HEK293 (cell line): ENCODE data around the gene TMEM61.

Source experiments
- CTCF ChIA-PET: fragments of 350-600 bp; formaldehyde crosslinking; extraction: SDS; loops from one replicate; lab custom pipeline; 2021; ENCODE audit warnings: antibody characterized with exemption; lab: Yijun Ruan, JAX
- POLR2A ChIA-PET: fragments of 300-600 bp; formaldehyde crosslinking; extraction: SDS; loops from one replicate; lab custom pipeline; 2020; ENCODE audit warnings: antibody characterized with exemption, inconsistent platforms; lab: Yijun Ruan, JAX
- H3K27ac ChIP-seq: fragments of 200-500 bp; sonication (Bioruptor generic); 2 replicates; pipeline ENCODE4 v1.5.1; 2014; ENCODE audit warnings: low read depth, low read length, control low read depth, inconsistent platforms; ENCODE audit errors: extremely low read depth
- H3K36me3 ChIP-seq, 2 experiments: fragments of 200-500 bp in 1 of 2; sonication (Bioruptor generic) in 1 of 2; 1 replicate in 1 of 2; 2 replicates in 1 of 2; pipeline ENCODE4 v1.5.1; 2014 to 2017; ENCODE audit warnings: inconsistent platforms in 2 of 2, low read length in 2 of 2; ENCODE audit not compliant: control insufficient read depth in 2 of 2, insufficient read depth in 1 of 2
- H3K4me1 ChIP-seq: fragments of 200-500 bp; sonication (Bioruptor generic); 2 replicates; pipeline ENCODE4 v1.5.1; 2014; ENCODE audit warnings: mild to moderate bottlenecking, low read length, inconsistent platforms; ENCODE audit not compliant: control insufficient read depth, insufficient read depth
- H3K4me3 ChIP-seq: 2 replicates; pipeline ENCODE4 v1.5.1; 2011; ENCODE audit warnings: low read depth, mild to moderate bottlenecking, control low read depth, low read length, moderate library complexity
- H3K9me3 ChIP-seq: fragments of 200-500 bp; sonication (Bioruptor generic); 2 replicates; pipeline ENCODE4 v1.5.1; 2014; ENCODE audit warnings: low read depth, low read length, inconsistent platforms; ENCODE audit not compliant: control insufficient read depth, insufficient read depth
- BCL11A ChIP-seq: fragments of 450-650 bp; formaldehyde crosslinking; IDR thresholded peaks from 2 replicates; pipeline ENCODE4 v1.5.1; 2016; ENCODE audit warnings: low read depth, missing biosample characterization, missing genetic modification characterization
- GLI2 ChIP-seq: fragments of 450-650 bp; formaldehyde crosslinking; IDR thresholded peaks from 2 replicates; pipeline ENCODE4; 2017; ENCODE audit warnings: missing biosample characterization, missing genetic modification characterization, low read depth, borderline replicate concordance
- GLIS2 ChIP-seq: fragments of 450-650 bp; formaldehyde crosslinking; IDR thresholded peaks from 2 replicates; pipeline ENCODE4 v1.5.1; 2016; ENCODE audit warnings: missing biosample characterization, missing genetic modification characterization
- MEIS1 ChIP-seq: sonication (generic); formaldehyde crosslinking; IDR thresholded peaks from 2 replicates; pipeline ENCODE4 v1.8.1; 2022; ENCODE audit warnings: missing genetic modification reagents, mild to moderate bottlenecking, borderline replicate concordance
- PBX3 ChIP-seq: sonication (generic); formaldehyde crosslinking; IDR thresholded peaks from 2 replicates; pipeline ENCODE4 v1.8.1; 2022; ENCODE audit warnings: mild to moderate bottlenecking, moderate library complexity, missing genetic modification reagents
- SCRT1 ChIP-seq: fragments of 450-650 bp; formaldehyde crosslinking; IDR thresholded peaks from 2 replicates; pipeline ENCODE4 v1.5.1; 2016; ENCODE audit warnings: missing biosample characterization, missing genetic modification characterization, borderline replicate concordance
- ZBTB7A ChIP-seq: fragments of 450-650 bp; formaldehyde crosslinking; IDR thresholded peaks from 2 replicates; pipeline ENCODE4 v1.5.1; 2016; ENCODE audit warnings: low read depth, missing biosample characterization, missing genetic modification characterization
- ZFHX2 ChIP-seq: fragments of 450-650 bp; formaldehyde crosslinking; conservative IDR thresholded peaks from 2 replicates; pipeline ENCODE4 v1.5.1; 2016; ENCODE audit warnings: missing biosample characterization, missing genetic modification characterization
- ZNF112 ChIP-seq: fragments of 450-650 bp; formaldehyde crosslinking; IDR thresholded peaks from 2 replicates; pipeline ENCODE4 v1.5.0; 2017; ENCODE audit warnings: missing biosample characterization, missing genetic modification characterization
- ZNF133 ChIP-seq: fragments of 450-650 bp; formaldehyde crosslinking; IDR thresholded peaks from 2 replicates; pipeline ENCODE4 v1.5.1; 2016; ENCODE audit warnings: missing biosample characterization, missing genetic modification characterization
- ZNF146 ChIP-seq: fragments of 450-650 bp; formaldehyde crosslinking; IDR thresholded peaks from 2 replicates; pipeline ENCODE4 v1.5.1; 2016; ENCODE audit warnings: missing biosample characterization, missing genetic modification characterization
- ZNF221 ChIP-seq: fragments of 450-650 bp; formaldehyde crosslinking; IDR thresholded peaks from 2 replicates; pipeline ENCODE4 v1.5.1; 2017; ENCODE audit warnings: missing biosample characterization, missing genetic modification characterization, borderline replicate concordance
- ZNF23 ChIP-seq: fragments of 450-650 bp; formaldehyde crosslinking; IDR thresholded peaks from 2 replicates; pipeline ENCODE4 v1.5.1; 2016; ENCODE audit warnings: missing biosample characterization, missing genetic modification characterization, borderline replicate concordance
- ZNF292 ChIP-seq: fragments of 450-650 bp; formaldehyde crosslinking; IDR thresholded peaks from 2 replicates; pipeline ENCODE4 v1.5.1; 2016; ENCODE audit warnings: low read depth, missing biosample characterization, missing genetic modification characterization, borderline replicate concordance
- ZNF548 ChIP-seq: fragments of 450-650 bp; formaldehyde crosslinking; IDR thresholded peaks from 2 replicates; pipeline ENCODE4 v1.5.1; 2016; ENCODE audit warnings: missing biosample characterization, missing genetic modification characterization
- ZNF549 ChIP-seq: fragments of 450-650 bp; IDR thresholded peaks from 2 replicates; pipeline ENCODE4 v1.5.1; 2018; ENCODE audit warnings: missing biosample characterization, missing genetic modification characterization, mild to moderate bottlenecking, inconsistent platforms, moderate library complexity
- ZNF623 ChIP-seq: fragments of 450-650 bp; formaldehyde crosslinking; IDR thresholded peaks from 2 replicates; pipeline ENCODE4 v1.5.1; 2016; ENCODE audit warnings: missing biosample characterization, missing genetic modification characterization
- ZNF658 ChIP-seq: fragments of 450-650 bp; formaldehyde crosslinking; IDR thresholded peaks from 2 replicates; pipeline ENCODE4; 2016; ENCODE audit warnings: missing biosample characterization, missing genetic modification characterization
- ZNF664 ChIP-seq: fragments of 450-650 bp; formaldehyde crosslinking; IDR thresholded peaks from 2 replicates; pipeline ENCODE4 v1.5.1; 2016; ENCODE audit warnings: missing biosample characterization, missing genetic modification characterization
- ZNF670 ChIP-seq: fragments of 450-650 bp; formaldehyde crosslinking; IDR thresholded peaks from 2 replicates; pipeline ENCODE4 v1.5.1; 2016; ENCODE audit warnings: missing biosample characterization, missing genetic modification characterization, low read depth
- ZNF768 ChIP-seq: fragments of 450-650 bp; formaldehyde crosslinking; IDR thresholded peaks from 2 replicates; pipeline ENCODE4 v1.5.1; 2018; ENCODE audit warnings: missing biosample characterization, mild to moderate bottlenecking, missing genetic modification characterization
- ZSCAN18 ChIP-seq: fragments of 450-650 bp; formaldehyde crosslinking; IDR thresholded peaks from 2 replicates; pipeline ENCODE4 v1.5.1; 2016; ENCODE audit warnings: missing biosample characterization, missing genetic modification characterization
- TF ChIP-seq, protein P1 (sequence below): fragments of 450-650 bp; formaldehyde crosslinking; IDR thresholded peaks from 2 replicates; pipeline ENCODE4 v1.5.1; 2017; ENCODE audit warnings: missing biosample characterization, missing genetic modification characterization

The TMEM61 gene

GRCh38 chr1:55015123-55015522 is 34.7 kb downstream of the TMEM61 start:
- ChIA-PET CTCF (interaction anchor here (1.1 to 4.0 kb wide), 2 partner anchors 16 to 70 kb away, joined by 3 to 17 read pairs; no protein-coding TSS in a partner anchor), POLR2A (interaction anchor here (0.6 kb wide), 1 partner anchor 957 kb away, joined by 4 read pairs; no protein-coding TSS in a partner anchor)
- TF ChIP-seq ZNF623 (tag by site-specific recombination) (no peak), ZNF664 (tag by site-specific recombination) (no peak), ZFHX2 (tag by site-specific recombination) (no peak), ZNF146 (tag by site-specific recombination) (no peak), ZNF292 (no peak), ZNF768 (tag by site-specific recombination) (no peak), BCL11A (no peak), ZNF670 (tag by site-specific recombination) (no peak), ZSCAN18 (tag by site-specific recombination) (no peak), PBX3 (CRISPR knock-in tag) (no peak)
- Histone ChIP-seq H3K36me3 (no peaks in the 10 kb centered on the region), H3K4me1 (no peaks in the 10 kb centered on the region), H3K4me3 (no peak overlapping the region), H3K27ac (no peak overlapping the region), H3K9me3 (no peaks in the 10 kb centered on the region)

GRCh38 chr1:55015731-55016620 is 35.5 kb downstream of the TMEM61 start:
- TF ChIP-seq ZNF23 (no peak), ZNF112 (tag by site-specific recombination) (no peak), GLIS2 (tag by site-specific recombination) (no peak), ZNF548 (tag by site-specific recombination) (no peak), ZNF133 (no peak), ZNF658 (tag by site-specific recombination) (no peak), ZNF664 (tag by site-specific recombination) (peak; percentile 32; the same call in 1 of the 2 replicates), ZNF549 (peak; percentile 55; the same call in 1 of the 2 replicates), ZNF221 (tag by site-specific recombination) (no peak), ZNF146 (tag by site-specific recombination) (no peak), ZBTB7A (tag by site-specific recombination) (no peak), MEIS1 (CRISPR knock-in tag) (no peak), SCRT1 (tag by site-specific recombination) (no peak), GLI2 (tag by site-specific recombination) (no peak)
- TF ChIP-seq, protein P1, sequence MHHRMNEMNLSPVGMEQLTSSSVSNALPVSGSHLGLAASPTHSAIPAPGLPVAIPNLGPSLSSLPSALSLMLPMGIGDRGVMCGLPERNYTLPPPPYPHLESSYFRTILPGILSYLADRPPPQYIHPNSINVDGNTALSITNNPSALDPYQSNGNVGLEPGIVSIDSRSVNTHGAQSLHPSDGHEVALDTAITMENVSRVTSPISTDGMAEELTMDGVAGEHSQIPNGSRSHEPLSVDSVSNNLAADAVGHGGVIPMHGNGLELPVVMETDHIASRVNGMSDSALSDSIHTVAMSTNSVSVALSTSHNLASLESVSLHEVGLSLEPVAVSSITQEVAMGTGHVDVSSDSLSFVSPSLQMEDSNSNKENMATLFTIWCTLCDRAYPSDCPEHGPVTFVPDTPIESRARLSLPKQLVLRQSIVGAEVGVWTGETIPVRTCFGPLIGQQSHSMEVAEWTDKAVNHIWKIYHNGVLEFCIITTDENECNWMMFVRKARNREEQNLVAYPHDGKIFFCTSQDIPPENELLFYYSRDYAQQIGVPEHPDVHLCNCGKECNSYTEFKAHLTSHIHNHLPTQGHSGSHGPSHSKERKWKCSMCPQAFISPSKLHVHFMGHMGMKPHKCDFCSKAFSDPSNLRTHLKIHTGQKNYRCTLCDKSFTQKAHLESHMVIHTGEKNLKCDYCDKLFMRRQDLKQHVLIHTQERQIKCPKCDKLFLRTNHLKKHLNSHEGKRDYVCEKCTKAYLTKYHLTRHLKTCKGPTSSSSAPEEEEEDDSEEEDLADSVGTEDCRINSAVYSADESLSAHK = no peak
- ChIA-PET CTCF (interaction anchor here (0.7 to 4.0 kb wide), 5 partner anchors 17 to 742 kb away, joined by 3 to 17 read pairs (median 4); no protein-coding TSS in a partner anchor), POLR2A (interaction anchor here (0.6 to 0.9 kb wide), 2 partner anchors 129 to 956 kb away, joined by 3 to 4 read pairs; partner anchors contain the start of gene DHCR24)
- H3K9me3 ChIP-seq = no peaks in the 10 kb centered on the region
- H3K4me1 ChIP-seq = no peaks in the 10 kb centered on the region
- no peak overlapping the region for H3K4me3 ChIP-seq
- H3K36me3 ChIP-seq = no peaks in the 10 kb centered on the region
- H3K27ac ChIP-seq = no peak overlapping the region
